ENCODE measurements around the gene CDK17.
"Not testable (repeated sequence)": the region's sequence is repeated elsewhere in the genome, so short reads cannot be mapped to it uniquely, and the experiment has no call there.

DNA sequence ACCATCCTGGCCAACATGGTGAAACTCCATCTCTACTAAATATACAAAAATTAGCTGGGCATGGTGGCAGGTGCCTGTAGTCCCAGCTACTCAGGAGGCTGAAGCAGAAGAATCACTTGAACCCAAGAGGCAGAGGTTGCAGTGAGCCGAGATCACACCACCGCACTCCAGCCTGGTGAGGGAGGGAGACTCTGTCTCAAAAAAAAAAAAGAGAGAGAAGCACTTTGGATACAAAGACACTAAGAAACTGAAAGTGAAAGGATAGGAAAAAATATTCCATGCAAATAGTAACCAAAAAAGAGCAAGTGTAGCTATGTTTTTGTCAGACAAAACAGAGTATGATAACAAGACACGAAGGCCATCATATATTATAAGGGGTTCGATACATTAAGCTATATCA lies 53.5 kb downstream of the CDK17 start:
- not testable (repeated sequence) for TF ChIP-seq POLR2A (IDR thresholded peaks at IDR 0.05); POLR2AphosphoS5 (IDR thresholded peaks at IDR 0.05; ENCODE audit: insufficient read depth in 1 of 2, low read depth in 1 of 2)
- TF ChIP-seq, protein P1, sequence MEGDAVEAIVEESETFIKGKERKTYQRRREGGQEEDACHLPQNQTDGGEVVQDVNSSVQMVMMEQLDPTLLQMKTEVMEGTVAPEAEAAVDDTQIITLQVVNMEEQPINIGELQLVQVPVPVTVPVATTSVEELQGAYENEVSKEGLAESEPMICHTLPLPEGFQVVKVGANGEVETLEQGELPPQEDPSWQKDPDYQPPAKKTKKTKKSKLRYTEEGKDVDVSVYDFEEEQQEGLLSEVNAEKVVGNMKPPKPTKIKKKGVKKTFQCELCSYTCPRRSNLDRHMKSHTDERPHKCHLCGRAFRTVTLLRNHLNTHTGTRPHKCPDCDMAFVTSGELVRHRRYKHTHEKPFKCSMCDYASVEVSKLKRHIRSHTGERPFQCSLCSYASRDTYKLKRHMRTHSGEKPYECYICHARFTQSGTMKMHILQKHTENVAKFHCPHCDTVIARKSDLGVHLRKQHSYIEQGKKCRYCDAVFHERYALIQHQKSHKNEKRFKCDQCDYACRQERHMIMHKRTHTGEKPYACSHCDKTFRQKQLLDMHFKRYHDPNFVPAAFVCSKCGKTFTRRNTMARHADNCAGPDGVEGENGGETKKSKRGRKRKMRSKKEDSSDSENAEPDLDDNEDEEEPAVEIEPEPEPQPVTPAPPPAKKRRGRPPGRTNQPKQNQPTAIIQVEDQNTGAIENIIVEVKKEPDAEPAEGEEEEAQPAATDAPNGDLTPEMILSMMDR (IDR thresholded peaks at IDR 0.05), result not testable (repeated sequence)
